DND-41 (cell line): Measurements from ENCODE around the gene DNAJB7.
"Not testable (repeated sequence)": the region's sequence is repeated elsewhere in the genome, so short reads cannot be mapped to it uniquely, and the experiment has no call there.

Experiments
- ATAC-seq: fragments of 200-7000 bp; cut with Tn5 transposase; 3 replicates; pipeline ENCODE4 v1.9.1; 2021; ENCODE audit warnings: low read depth; ENCODE audit not compliant: insufficient read depth
- DNase-seq: peaks from one replicate; pipeline ENCODE4 v3.0.0-alpha.2; 2020
- H2AFZ ChIP-seq: 2 replicates; pipeline ENCODE4 v1.6.0; 2012; ENCODE audit warnings: low read depth, low read length
- H3K27ac ChIP-seq: 2 replicates; pipeline ENCODE4 v1.5.1; 2012; ENCODE audit warnings: low read length, inconsistent platforms
- H3K27me3 ChIP-seq: fragments of 200-600 bp; sonication (generic); 2 replicates; pipeline ENCODE4 v1.6.0; 2012; ENCODE audit warnings: low read length, mild to moderate bottlenecking, inconsistent platforms; ENCODE audit not compliant: insufficient read depth, poor library complexity
- H3K36me3 ChIP-seq: 2 replicates; pipeline ENCODE4 v1.5.1; 2012; ENCODE audit warnings: low read length, inconsistent platforms; ENCODE audit not compliant: insufficient read depth
- H3K4me1 ChIP-seq: 2 replicates; pipeline ENCODE4 v1.5.1; 2012; ENCODE audit warnings: mild to moderate bottlenecking, low read length; ENCODE audit not compliant: insufficient read depth
- H3K4me2 ChIP-seq: 2 replicates; pipeline ENCODE4 v1.6.0; 2012; ENCODE audit warnings: mild to moderate bottlenecking, moderate library complexity, low read length, inconsistent platforms; ENCODE audit not compliant: insufficient read depth
- H3K4me3 ChIP-seq, 2 experiments: fragments of 200-600 bp in 1 of 2; shearing (Covaris generic) in 1 of 2; 2 replicates each; pipeline ENCODE4 v1.5.1; 2012 to 2016; ENCODE audit warnings: inconsistent platforms in 2 of 2, low read length in 2 of 2, mild to moderate bottlenecking in 2 of 2, low read depth in 1 of 2, moderate library complexity in 1 of 2
- H3K79me2 ChIP-seq: 2 replicates; pipeline ENCODE4 v1.6.0; 2012; ENCODE audit warnings: low read length, inconsistent platforms; ENCODE audit not compliant: insufficient read depth
- H3K9ac ChIP-seq: 2 replicates; pipeline ENCODE4 v1.6.0; 2012; ENCODE audit warnings: low read depth, mild to moderate bottlenecking, inconsistent platforms, low read length, moderate library complexity
- H3K9me3 ChIP-seq: 2 replicates; pipeline ENCODE4 v1.5.1; 2012; ENCODE audit warnings: low read length, moderate library complexity, mild to moderate bottlenecking, inconsistent platforms; ENCODE audit not compliant: insufficient read depth, severe bottlenecking
- H4K20me1 ChIP-seq: 2 replicates; pipeline ENCODE4 v1.6.0; 2012; ENCODE audit warnings: low read length; ENCODE audit not compliant: insufficient read depth
- CTCF ChIP-seq: IDR thresholded peaks from 2 replicates; pipeline ENCODE4 v1.5.1; 2012; ENCODE audit warnings: borderline replicate concordance, low read length, moderate library complexity, mild to moderate bottlenecking; ENCODE audit not compliant: poor library complexity, severe bottlenecking; ENCODE audit errors: extremely low read depth
- EZH2 ChIP-seq: IDR thresholded peaks from 3 replicates; pipeline ENCODE4 v1.6.1; 2012; ENCODE audit warnings: borderline replicate concordance, low read depth, mild to moderate bottlenecking, moderate library complexity, low read length, inconsistent platforms; ENCODE audit not compliant: severe bottlenecking

DNAJB7 gene

GRCh38 chr22:40855071-40855978 lies 6.6 kb downstream of the DNAJB7 start:
- DNase-seq = no peak
- Histone ChIP-seq H3K9me3 (no peaks in the 10 kb centered on the region), H3K4me2 (peak overlapping the region; percentile 88), H3K9ac (peak overlapping the region; percentile 84), H3K36me3 (peaks cover 32% of the 10 kb centered on the region), H3K4me1 (peaks cover 58% of the 10 kb centered on the region), H3K4me3 (peak overlapping the region; percentile 46 to 91; a peak in 3 of 4 replicates), H3K27me3 (no peaks in the 10 kb centered on the region), H3K79me2 (peaks cover 96% of the 10 kb centered on the region), H3K27ac (peak overlapping the region; percentile 95), H2AFZ (peak overlapping the region; percentile 91; the same call in 1 of the 2 replicates), H4K20me1 (peaks cover 30% of the 10 kb centered on the region)
- no peak for TF ChIP-seq EZH2
- TF ChIP-seq CTCF = no peak
- ATAC-seq = no peak

GRCh38 chr22:40853961-40854360 lies 8.0 kb downstream of the DNAJB7 start:
- H3K27me3 ChIP-seq = no peaks in the 10 kb centered on the region
- H3K79me2 ChIP-seq = peaks cover 96% of the 10 kb centered on the region
- H3K4me1 ChIP-seq = peaks cover 60% of the 10 kb centered on the region
- no peak for TF ChIP-seq EZH2
- TF ChIP-seq CTCF = no peak
- H2AFZ ChIP-seq = no peak overlapping the region
- H3K4me2 ChIP-seq = peak overlapping the region; percentile 88
- peak overlapping the region; percentile 84 for H3K9ac ChIP-seq
- H3K27ac ChIP-seq = no peak overlapping the region; the same call in 1 of the 2 replicates
- DNase-seq = no peak
- H3K9me3 ChIP-seq = no peaks in the 10 kb centered on the region
- no peak for ATAC-seq
- H3K36me3 ChIP-seq = peaks cover 42% of the 10 kb centered on the region
- H4K20me1 ChIP-seq = peaks cover 36% of the 10 kb centered on the region
- peak overlapping the region; percentile 2 to 91; a peak in 2 of 4 replicates for H3K4me3 ChIP-seq

- Histone ChIP-seq H3K27me3 (no peaks in the 10 kb centered on the region), H2AFZ (no peak overlapping the region), H3K27ac (peak overlapping the region; percentile 14; the same call in 1 of the 2 replicates), H4K20me1 (peaks cover 36% of the 10 kb centered on the region), H3K4me3 (peak overlapping the region in 1 of 2 experiments; percentile 91; a peak in 2 of 4 replicates), H3K36me3 (peaks cover 49% of the 10 kb centered on the region), H3K4me1 (peaks cover 53% of the 10 kb centered on the region), H3K9ac (peak overlapping the region; percentile 84), H3K4me2 (peak overlapping the region; percentile 88; the same call in 1 of the 2 replicates), H3K9me3 (no peaks in the 10 kb centered on the region), H3K79me2 (peaks cover 96% of the 10 kb centered on the region)
- TF ChIP-seq EZH2 = no peak
- TF ChIP-seq CTCF = no peak
- DNase-seq (no peak), ATAC-seq (no peak)
These were observed 8.6 kb downstream of the DNAJB7 start for GRCh38 chr22:40853333-40853732.

GRCh38 chr22:40845816-40846215 lies 16.1 kb downstream of the DNAJB7 start:
- not testable (repeated sequence) for H3K4me2 ChIP-seq, H3K4me3 ChIP-seq, H3K27ac ChIP-seq, ATAC-seq, H2AFZ ChIP-seq, H3K9ac ChIP-seq, H3K9me3 ChIP-seq, DNase-seq, H3K27me3 ChIP-seq, H3K4me1 ChIP-seq
- H3K36me3 ChIP-seq = peaks cover 96% of the 10 kb centered on the region
- H3K79me2 ChIP-seq = peaks cover 99% of the 10 kb centered on the region
- peaks cover 15% of the 10 kb centered on the region; the same call in 1 of the 2 replicates for H4K20me1 ChIP-seq
